Activated effector memory CD4-positive, alpha-beta T cell treated with Interleukin-2 at 50 U/mL for 16 hours (primary cell): ENCODE results near the gene AKIRIN2.

Experiments used
- DNase-seq: peaks from one replicate; pipeline ENCODE4 v3.0.0-alpha.2; 2020

The AKIRIN2 gene

GRCh38 chr6:87653074-87653962 is 48.7 kb downstream of the AKIRIN2 start:
- DNase-seq: no peak

GRCh38 chr6:87645080-87645479 is 57.0 kb downstream of the AKIRIN2 start:
- DNase-seq: no peak

DNA sequence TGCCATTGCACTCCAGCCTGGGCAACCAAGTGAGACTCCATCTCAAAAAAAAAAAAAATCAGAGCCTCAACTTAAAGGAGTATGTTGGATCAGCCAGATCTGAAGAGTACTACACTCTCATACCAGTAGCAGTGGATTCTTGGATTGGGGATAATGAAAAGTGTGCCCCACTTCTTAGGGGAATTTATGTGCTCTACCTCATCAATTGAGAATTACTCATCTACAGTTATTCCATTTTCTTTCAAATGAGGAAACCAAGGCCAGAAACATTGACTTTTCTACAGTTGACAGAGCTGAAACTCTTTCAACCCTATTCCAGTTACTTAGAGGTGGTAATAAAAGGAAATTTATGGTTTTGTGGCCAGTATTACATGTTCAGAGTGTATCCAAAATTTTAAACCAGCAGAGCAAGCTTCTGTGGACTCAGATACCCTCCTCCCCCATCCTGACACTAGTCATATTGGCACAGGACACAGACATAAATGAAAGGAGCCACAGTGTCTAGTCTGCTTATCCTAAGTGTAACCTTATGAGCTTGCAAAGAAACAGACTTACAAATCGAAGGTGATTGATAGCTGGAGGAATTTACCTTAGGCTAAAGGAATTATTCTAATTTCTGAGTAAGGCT is 60.9 kb downstream of the AKIRIN2 start:
- DNase-seq: no peak

DNA sequence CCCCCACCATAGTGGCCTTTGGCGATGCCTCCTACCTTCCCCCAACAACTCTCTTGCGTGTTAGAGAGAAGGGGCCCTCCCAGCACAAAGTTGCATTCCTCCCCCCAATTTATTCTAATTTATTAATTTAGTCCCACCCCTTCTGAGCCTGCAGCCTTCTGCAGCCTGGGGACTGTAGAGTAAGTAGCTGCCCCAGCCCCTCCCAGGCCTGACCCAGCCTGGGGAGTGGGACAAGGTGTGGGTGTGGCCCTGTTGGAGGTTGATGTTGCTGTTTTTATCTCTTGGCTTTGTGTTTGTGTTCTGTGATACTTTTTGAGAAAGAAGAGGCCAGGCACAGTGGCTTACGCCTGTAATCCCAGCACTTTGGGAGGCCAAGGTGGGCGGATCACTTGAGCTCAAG is 62.7 kb downstream of the AKIRIN2 start:
- DNase-seq: no peak

GRCh38 chr6:87637106-87637505 is 64.9 kb downstream of the AKIRIN2 start:
- no peak for DNase-seq

GRCh38 chr6:87636315-87636714 is 65.7 kb downstream of the AKIRIN2 start:
- no peak for DNase-seq

- DNase-seq: no peak
These were observed 68.2 kb downstream of the AKIRIN2 start for GRCh38 chr6:87633851-87634250.

- no peak for DNase-seq
These were observed 71.3 kb downstream of the AKIRIN2 start for GRCh38 chr6:87630746-87631145.

DNA sequence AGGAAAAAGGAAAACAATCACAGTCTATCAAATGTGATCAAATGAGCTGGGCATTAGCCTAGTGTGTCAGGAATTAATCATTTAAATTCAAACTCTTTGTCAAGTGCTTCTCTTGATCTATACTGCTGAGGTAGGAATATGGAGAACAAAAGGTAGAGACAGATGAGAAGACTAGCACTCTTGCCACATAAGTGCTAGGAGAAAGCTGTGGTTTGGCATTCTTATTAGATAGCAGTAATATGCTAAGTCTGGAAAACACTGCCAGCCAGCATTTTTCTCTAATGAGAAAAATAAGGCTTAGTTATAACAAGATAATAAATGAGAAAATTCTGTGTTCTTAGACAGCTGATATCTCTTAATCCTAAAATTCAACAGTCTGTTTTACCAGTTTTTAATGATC is 73.2 kb downstream of the AKIRIN2 start:
- no peak for DNase-seq

DNA sequence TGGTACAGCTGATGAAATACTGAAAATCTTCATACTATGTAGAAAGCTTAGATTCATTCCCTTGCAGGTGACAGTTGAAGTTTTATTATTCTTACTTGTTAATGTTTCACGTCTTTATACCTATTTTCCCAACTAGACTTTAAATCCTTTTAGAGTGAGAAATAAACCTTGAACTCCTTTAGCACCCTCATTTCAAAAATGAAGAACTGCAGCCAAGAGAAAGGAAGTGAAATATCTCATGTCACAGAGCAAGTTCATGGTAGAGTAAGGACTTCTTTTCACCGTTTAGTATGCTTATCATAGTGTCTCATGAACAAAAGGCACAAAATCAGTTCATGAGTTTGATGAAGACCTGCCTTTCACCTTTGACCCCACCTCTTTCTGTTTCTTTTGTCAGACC is 73.6 kb downstream of the AKIRIN2 start:
- DNase-seq: no peak
